Endothelial cell (in vitro differentiated cells): ENCODE results near the gene NDUFB11. TPM values are rescaled to one million over a fixed set of nuclear protein-coding genes. Genes with fewer than 3 reads are reported as not detected.

Experiments
- DNase-seq: peaks from one replicate; pipeline ENCODE4 v3.0.0; 2021; ENCODE audit warnings: low spot score
- H3K27ac Mint-ChIP-seq: one replicate; pipeline ENCODE4 v1.8.0; 2021; ENCODE audit warnings: mixed read lengths, inconsistent platforms; ENCODE audit not compliant: unreplicated experiment
- H3K27me3 Mint-ChIP-seq: one replicate; pipeline ENCODE4 v1.8.0; 2021; ENCODE audit warnings: mild to moderate bottlenecking, moderate library complexity, mixed read lengths, inconsistent platforms; ENCODE audit not compliant: unreplicated experiment
- H3K36me3 Mint-ChIP-seq: one replicate; pipeline ENCODE4 v1.8.0; 2021; ENCODE audit warnings: mild to moderate bottlenecking, low read depth, mixed read lengths, inconsistent platforms; ENCODE audit not compliant: unreplicated experiment
- H3K4me1 Mint-ChIP-seq: one replicate; pipeline ENCODE4 v1.8.0; 2021; ENCODE audit warnings: mild to moderate bottlenecking, mixed read lengths, inconsistent platforms; ENCODE audit not compliant: unreplicated experiment
- H3K4me3 Mint-ChIP-seq: one replicate; pipeline ENCODE4 v1.8.0; 2021; ENCODE audit warnings: mild to moderate bottlenecking, mixed read lengths, inconsistent platforms; ENCODE audit not compliant: unreplicated experiment
- H3K9me3 Mint-ChIP-seq: one replicate; pipeline ENCODE4 v1.8.0; 2021; ENCODE audit warnings: mixed read lengths, inconsistent platforms; ENCODE audit not compliant: unreplicated experiment
- total RNA-seq: library from RNA; stranded (reverse); fragmentation: NEBNext Ultra II Directional; extraction: Animal tissue kit (Norgen Biotek cat#: 25700); gene quantifications from one replicate; pipeline ENCODE4 v1.2.1, GENCODE V29; 2021; ENCODE audit not compliant: unreplicated experiment
- TF ChIP-seq, protein P1 (sequence below): fragments of 200-600 bp; sonication (generic); IDR thresholded peaks from one replicate; pipeline ENCODE4 v1.5.0; 2021; ENCODE audit warnings: antibody characterized with exemption; ENCODE audit not compliant: unreplicated experiment

Gene NDUFB11
- total RNA-seq, 1 donor from 2014 or later = 81.5 TPM

DNA sequence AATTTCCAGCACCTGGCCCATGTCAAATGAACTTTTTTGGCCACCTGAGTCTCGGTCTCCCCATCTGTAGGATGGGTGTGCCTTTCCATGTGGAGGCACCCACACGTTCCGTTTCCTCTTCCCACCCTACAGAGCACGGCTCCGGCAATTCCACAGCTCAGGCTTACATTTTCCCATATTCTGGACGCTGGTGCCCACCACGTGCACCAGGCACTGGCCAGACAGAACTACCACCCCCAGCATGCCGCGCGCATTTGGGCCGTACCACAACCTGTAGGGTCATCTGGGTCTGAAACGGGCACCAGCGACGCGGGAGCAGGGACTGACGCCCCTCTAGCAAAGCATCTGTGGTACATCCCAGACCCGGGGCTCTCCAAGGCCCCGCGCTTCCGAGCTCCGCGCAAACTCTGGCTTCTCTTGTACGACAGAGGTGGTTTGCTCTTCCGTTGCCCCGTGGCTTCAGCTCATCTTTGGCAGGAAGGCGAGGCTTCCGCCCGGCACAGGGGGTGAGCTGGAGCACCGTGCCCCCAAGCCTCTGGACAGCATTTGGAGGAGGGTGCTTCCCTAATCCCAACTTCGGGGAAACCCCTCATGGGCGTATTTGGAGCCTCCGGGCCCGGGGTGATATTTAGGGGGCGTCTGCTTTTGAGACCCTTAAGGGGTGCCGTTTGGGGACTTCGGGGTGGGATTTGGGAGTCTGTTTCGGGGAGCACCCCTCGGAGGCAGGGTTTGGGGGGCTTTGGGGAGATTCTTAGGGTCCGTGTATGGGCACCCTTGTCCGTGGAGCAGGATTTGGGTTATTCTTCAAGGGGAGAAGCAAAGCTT lies 46.2 kb upstream of the NDUFB11 start:
- Mint-ChIP-seq H3K9me3 (no peaks in the 10 kb centered on the region), H3K27me3 (peaks cover 5% of the 10 kb centered on the region), H3K36me3 (peaks cover 3% of the 10 kb centered on the region), H3K4me3 (peak overlapping the region; percentile 90), H3K27ac (peak overlapping the region; percentile 30), H3K4me1 (peaks cover 8% of the 10 kb centered on the region)
- TF ChIP-seq, protein P1, sequence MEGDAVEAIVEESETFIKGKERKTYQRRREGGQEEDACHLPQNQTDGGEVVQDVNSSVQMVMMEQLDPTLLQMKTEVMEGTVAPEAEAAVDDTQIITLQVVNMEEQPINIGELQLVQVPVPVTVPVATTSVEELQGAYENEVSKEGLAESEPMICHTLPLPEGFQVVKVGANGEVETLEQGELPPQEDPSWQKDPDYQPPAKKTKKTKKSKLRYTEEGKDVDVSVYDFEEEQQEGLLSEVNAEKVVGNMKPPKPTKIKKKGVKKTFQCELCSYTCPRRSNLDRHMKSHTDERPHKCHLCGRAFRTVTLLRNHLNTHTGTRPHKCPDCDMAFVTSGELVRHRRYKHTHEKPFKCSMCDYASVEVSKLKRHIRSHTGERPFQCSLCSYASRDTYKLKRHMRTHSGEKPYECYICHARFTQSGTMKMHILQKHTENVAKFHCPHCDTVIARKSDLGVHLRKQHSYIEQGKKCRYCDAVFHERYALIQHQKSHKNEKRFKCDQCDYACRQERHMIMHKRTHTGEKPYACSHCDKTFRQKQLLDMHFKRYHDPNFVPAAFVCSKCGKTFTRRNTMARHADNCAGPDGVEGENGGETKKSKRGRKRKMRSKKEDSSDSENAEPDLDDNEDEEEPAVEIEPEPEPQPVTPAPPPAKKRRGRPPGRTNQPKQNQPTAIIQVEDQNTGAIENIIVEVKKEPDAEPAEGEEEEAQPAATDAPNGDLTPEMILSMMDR = no peak
- DNase-seq = peak; percentile 78

DNA sequence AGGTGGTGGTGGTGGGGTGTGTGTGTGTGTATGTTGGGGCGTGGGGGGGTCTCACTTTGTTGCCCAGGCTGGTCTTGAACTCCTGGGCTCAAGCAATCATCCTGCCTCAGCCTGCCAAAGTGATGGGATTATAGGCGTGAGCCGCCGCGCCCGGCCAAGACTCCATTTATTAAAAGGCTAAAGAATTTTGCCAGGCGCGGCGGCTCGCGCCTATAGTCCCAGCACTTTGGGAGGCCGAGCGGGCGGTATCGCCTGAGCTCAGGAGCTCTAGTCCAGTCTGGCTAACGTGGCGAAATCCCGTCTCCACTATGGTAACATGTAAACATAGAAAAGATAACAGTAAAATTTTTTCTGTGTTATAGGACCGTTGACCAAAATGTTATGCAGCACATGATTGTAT lies 45.4 kb upstream of the NDUFB11 start:
- H3K4me3 Mint-ChIP-seq = no peak overlapping the region
- H3K27ac Mint-ChIP-seq = no peak overlapping the region
- TF ChIP-seq, protein P1 = no peak
- H3K4me1 Mint-ChIP-seq = peaks cover 4% of the 10 kb centered on the region
- no peaks in the 10 kb centered on the region for H3K9me3 Mint-ChIP-seq
- peaks cover 5% of the 10 kb centered on the region for H3K27me3 Mint-ChIP-seq
- DNase-seq = no peak
- peaks cover 2% of the 10 kb centered on the region for H3K36me3 Mint-ChIP-seq

DNA sequence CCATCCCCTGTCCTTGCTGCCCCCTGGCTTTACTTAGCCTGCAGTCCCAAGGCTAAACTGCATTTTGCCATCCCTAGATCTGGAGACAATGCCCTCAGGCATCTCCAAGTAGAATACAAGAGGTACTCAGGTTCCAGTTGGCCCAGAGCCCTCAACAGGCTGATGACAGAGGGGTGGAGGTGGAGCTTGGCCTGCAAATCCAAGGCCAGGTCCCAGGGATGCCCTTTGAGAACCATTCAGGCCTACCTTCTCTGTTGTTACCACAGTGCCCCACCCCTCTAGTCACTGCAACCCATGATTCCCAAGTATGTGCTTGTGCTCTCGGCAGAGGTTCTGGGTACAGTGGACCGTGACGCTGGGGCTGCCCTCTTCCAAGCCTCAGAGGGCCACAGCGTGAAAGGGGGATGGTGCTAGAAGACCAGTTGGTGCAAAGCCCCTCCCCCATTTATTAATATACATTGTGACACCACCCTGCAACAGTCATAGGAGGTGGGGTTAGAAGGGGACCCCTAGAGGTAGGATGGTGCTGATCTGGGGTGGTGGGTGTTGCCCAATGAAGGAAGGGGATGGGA lies 42.7 kb upstream of the NDUFB11 start:
- Mint-ChIP-seq H3K4me3 (no peak overlapping the region), H3K36me3 (peaks cover 8% of the 10 kb centered on the region), H3K9me3 (no peaks in the 10 kb centered on the region)

DNA sequence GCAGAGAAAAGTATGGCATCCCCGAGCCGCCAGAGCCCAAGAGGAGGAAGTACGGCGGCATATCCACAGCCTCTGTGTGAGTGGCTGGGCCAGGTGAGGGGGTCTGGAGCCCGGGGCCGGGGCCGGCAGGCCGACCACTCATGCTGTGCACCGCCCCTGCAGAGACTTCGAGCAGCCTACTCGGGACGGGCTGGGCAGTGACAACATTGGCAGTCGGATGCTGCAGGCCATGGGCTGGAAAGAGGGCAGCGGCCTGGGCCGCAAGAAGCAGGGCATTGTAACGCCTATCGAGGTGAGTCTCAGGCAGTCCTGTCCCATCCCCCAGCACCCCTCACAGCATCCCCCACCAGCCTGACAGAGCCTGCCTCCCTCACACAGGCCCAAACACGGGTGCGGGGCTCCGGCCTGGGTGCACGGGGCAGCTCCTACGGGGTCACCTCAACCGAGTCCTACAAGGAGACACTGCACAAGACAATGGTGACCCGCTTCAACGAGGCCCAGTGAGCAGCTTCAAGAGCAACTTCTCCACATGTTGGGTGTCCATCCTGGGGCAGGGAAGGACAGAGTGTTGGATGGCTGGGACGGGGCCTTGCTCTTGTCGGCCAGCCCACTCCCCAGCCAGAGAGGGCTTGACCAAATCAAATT lies 41.7 kb upstream of the NDUFB11 start:
- H3K27me3 Mint-ChIP-seq = no peaks in the 10 kb centered on the region
- H3K4me1 Mint-ChIP-seq = no peaks in the 10 kb centered on the region
- TF ChIP-seq, protein P1 = no peak
- H3K4me3 Mint-ChIP-seq = no peak overlapping the region
- DNase-seq = no peak
- no peak overlapping the region for H3K27ac Mint-ChIP-seq
- H3K9me3 Mint-ChIP-seq = no peaks in the 10 kb centered on the region
- peaks cover 8% of the 10 kb centered on the region for H3K36me3 Mint-ChIP-seq

More for the DNA sequence above, 42.7 kb upstream of the NDUFB11 start:
- H3K4me1 Mint-ChIP-seq = no peaks in the 10 kb centered on the region
- no peak overlapping the region for H3K27ac Mint-ChIP-seq
- no peak for DNase-seq
- no peaks in the 10 kb centered on the region for H3K27me3 Mint-ChIP-seq
- TF ChIP-seq, protein P1 = no peak
